CD4-positive, alpha-beta memory T cell (primary cell): ENCODE results near the gene LYRM9. TPM values are rescaled to one million over a fixed set of nuclear protein-coding genes. Genes with fewer than 3 reads are reported as not detected.

Experiments
- CTCF ChIA-PET: fragments of 350-600 bp; sonication (Branson Sonifier 250); formaldehyde crosslinking; loops from one replicate; lab custom pipeline; 2021; ENCODE audit warnings: inconsistent platforms; ENCODE audit not compliant: partially characterized antibody; lab: Charles Lee
- POLR2A ChIA-PET: fragments of 350-600 bp; sonication (Branson Sonifier 250); formaldehyde crosslinking; loops from one replicate; lab custom pipeline; 2021; ENCODE audit not compliant: partially characterized antibody; lab: Charles Lee
- DNase-seq, 5 donors: peaks; one replicate each; pipeline versions ENCODE4 v3.0.0 to v3.0.0-alpha.2; 2020 to 2022; ENCODE audit warnings: mixed read lengths in 1 of 5
- H3K27ac ChIP-seq: one replicate; pipeline ENCODE4 v1.7.0; 2013; ENCODE audit warnings: low read depth, low read length
- H3K27me3 ChIP-seq: 2 replicates; pipeline ENCODE4 v1.7.0; 2013; ENCODE audit warnings: mild to moderate bottlenecking, low read length, moderate library complexity; ENCODE audit not compliant: insufficient read depth
- H3K36me3 ChIP-seq: 2 replicates; pipeline ENCODE4 v1.7.0; 2013; ENCODE audit warnings: mild to moderate bottlenecking, low read length, moderate library complexity; ENCODE audit not compliant: insufficient read depth
- H3K4me1 ChIP-seq: 2 replicates; pipeline ENCODE4 v1.7.0; 2013; ENCODE audit warnings: mild to moderate bottlenecking, low read length, moderate library complexity; ENCODE audit not compliant: insufficient read depth
- H3K4me3 ChIP-seq, 2 donors: one replicate each; pipeline ENCODE4 v1.7.0; 2013; ENCODE audit warnings: low read length in 2 of 2, mild to moderate bottlenecking in 1 of 2
- H3K9me3 ChIP-seq, 2 donors: one replicate each; pipeline ENCODE4 v1.7.0; 2013; ENCODE audit warnings: low read length in 2 of 2, control low read depth in 1 of 2; ENCODE audit not compliant: control insufficient read depth in 1 of 2
- H3K27ac Mint-ChIP-seq, 7 donors: one replicate each; pipeline ENCODE4 v1.8.0; 2020 to 2021; ENCODE audit warnings: mixed read lengths in 7 of 7, mild to moderate bottlenecking in 6 of 7, inconsistent platforms in 3 of 7, moderate library complexity in 3 of 7
- H3K27me3 Mint-ChIP-seq, 2 donors: one replicate each; pipeline ENCODE4 v1.8.0; 2020 to 2021; ENCODE audit warnings: mixed read lengths in 2 of 2
- H3K36me3 Mint-ChIP-seq, 2 donors: one replicate each; pipeline ENCODE4 v1.8.0; 2020 to 2021; ENCODE audit warnings: mixed read lengths in 2 of 2, inconsistent platforms in 1 of 2, mild to moderate bottlenecking in 1 of 2
- H3K4me1 Mint-ChIP-seq, 4 donors: one replicate each; pipeline ENCODE4 v1.8.0; 2020 to 2021; ENCODE audit warnings: mixed read lengths in 4 of 4, mild to moderate bottlenecking in 1 of 4
- H3K4me3 Mint-ChIP-seq, 8 donors: one replicate each; pipeline ENCODE4 v1.8.0; 2020 to 2021; ENCODE audit warnings: mixed read lengths in 8 of 8, mild to moderate bottlenecking in 7 of 8, moderate library complexity in 6 of 8, inconsistent platforms in 3 of 8
- H3K9me3 Mint-ChIP-seq, 8 donors: one replicate each; pipeline ENCODE4 v1.8.0; 2020 to 2021; ENCODE audit warnings: mixed read lengths in 8 of 8, mild to moderate bottlenecking in 5 of 8, inconsistent platforms in 3 of 8, moderate library complexity in 1 of 8
- intact Hi-C: fragments of 100-400 bp; cut with micrococcal nuclease; formaldehyde crosslinking; loops from one replicate; pipeline ENCODE4 v1.15.1; 2023
- polyA plus RNA-seq, 2 donors: library from polyadenylated mRNA; unstranded; fragments of 300-500 nt; fragmentation: Illumina TruSeq; gene quantifications; one replicate each; pipeline ENCODE4 v1.2.3, GENCODE V29; 2021
- total RNA-seq, 2 experiments: library from RNA; stranded (reverse); gene quantifications; one replicate each; pipeline ENCODE4 v1.2.3, GENCODE V29; 2021

The LYRM9 gene
- total and polyA plus RNA-seq, 4 experiments from 2014 or later, result 10.2 to 19.2 (median 17.7) TPM

DNA sequence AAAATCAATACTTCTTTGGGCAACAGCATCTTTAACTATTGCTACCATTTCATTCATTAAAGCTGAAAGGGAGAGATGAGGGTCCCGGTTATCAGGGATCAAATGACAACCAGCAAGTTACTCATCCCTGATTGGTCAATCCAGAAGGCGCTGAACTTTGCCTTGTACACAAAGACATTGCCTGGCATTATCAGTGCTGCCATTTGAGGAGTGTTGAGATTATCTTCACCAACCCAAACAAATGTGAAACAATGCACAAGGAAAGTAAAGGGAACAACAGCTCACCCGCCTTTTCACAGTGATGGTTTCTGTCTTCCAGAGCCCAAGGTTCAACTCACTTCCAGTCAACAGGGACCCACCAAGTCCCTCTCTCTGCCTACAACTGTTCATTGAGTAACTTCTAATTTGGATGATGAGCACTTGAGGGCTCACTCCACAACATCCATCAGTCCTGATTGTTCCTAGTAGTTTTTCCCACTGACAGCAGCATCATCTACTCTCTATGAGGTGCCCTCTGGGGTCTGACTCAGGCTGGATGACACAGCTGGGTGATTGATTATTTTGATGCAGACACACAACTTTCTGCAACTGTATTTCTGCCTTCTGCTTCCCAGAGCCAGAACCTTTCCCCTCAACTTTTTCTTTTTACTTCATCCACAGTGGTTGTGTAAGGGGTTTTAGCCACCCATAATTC is 32.0 kb downstream of the LYRM9 start:
- Mint-ChIP-seq H3K4me3 (no peak overlapping the region), H3K36me3 (no peaks in the 10 kb centered on the region), H3K9me3 (no peaks in the 10 kb centered on the region), H3K27ac (no peak overlapping the region), H3K27me3 (peaks cover 3 to 7% of the 10 kb centered on the region in 2 donors), H3K4me1 (no peaks in the 10 kb centered on the region)
- ChIA-PET CTCF (interaction anchor here (1.1 to 1.5 kb wide), 2 partner anchors 55 to 98 kb away, joined by 3 to 8 read pairs; no protein-coding TSS in a partner anchor), POLR2A (interaction anchor here (1.6 kb wide), 1 partner anchor 32 kb away, joined by 3 read pairs; the partner anchor contains the start of gene LYRM9)
- intact Hi-C loops, result no loop called here
- Histone ChIP-seq H3K4me3 (no peak overlapping the region), H3K4me1 (no peaks in the 10 kb centered on the region), H3K9me3 (no peaks in the 10 kb centered on the region), H3K36me3 (no peaks in the 10 kb centered on the region), H3K27ac (no peak overlapping the region), H3K27me3 (no peaks in the 10 kb centered on the region)
- no peak for DNase-seq

DNA sequence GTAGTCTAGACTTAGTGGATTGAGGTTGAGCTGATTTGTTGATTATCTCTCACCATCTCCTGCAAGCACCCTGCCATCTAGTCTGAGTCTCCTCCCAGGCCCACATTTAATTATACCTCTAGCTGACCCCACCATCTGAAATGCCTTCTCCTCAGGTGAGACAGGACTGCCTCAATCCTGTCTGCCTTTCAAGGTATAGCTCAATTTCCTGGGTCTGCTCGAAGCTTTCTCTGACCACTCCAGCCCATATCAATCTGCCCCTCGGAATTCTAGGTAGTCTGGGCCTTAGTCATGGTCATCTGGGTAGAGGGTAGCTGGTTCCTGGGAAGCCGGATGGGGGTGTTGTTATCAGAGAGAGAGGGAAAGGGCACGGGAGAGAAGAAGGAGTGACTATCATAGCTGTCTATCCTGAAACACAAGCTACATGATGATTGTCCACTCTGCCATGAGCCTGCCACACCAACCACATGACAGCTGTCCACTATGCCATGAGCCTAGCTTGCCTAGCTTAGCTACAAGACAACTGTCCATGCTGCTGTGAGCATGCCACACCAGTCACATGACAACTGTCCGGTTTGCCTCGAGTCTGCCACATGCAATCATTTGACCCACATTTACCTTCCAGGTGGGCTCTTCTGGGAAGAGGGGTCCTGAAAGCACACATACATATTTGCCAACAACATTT is 34.4 kb downstream of the LYRM9 start:
- intact Hi-C loops, result no loop called here
- CTCF ChIA-PET, result interaction anchor here (1.9 kb wide), 1 partner anchor 54 kb away, joined by 5 read pairs; no protein-coding TSS in a partner anchor
- no peak overlapping the region for H3K27ac Mint-ChIP-seq

DNA sequence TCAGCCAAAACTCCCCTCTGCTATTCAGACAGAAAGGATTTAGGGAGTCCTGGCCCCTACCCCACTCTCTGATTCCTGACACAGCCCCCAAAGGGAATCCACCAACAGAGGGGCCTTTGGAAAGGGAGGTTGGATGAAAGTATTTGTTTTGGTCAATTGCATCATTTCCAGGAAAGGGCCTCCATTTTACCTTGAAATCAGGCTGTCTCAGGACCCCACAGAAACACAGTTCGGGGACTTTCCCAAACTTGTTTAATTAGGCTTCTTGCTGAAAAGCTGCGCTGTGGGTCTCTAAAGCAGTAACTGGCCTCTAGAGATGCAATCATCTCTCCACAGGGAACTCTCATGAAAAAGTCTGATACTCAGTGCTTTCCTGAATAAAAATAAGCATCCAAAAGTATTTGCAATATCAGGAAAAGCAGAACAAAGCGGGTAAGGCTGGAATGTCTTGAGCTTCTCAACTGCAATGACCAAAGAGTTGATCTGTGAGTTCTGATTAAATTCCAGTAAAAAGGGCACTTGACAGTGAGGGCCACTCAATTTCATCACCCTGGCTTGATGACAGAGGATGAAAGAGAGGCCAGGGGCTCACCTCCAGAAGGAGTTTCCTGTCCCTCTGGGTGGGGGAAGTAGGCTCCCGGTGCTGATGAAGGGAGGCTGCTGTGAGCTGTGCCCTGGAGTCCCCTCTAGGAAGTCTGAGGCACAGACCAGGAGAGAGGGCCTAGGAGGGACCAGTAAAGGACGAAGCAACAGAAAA is 36.3 kb downstream of the LYRM9 start:
- POLR2A ChIA-PET, result no interaction called here
- no peaks in the 10 kb centered on the region for H3K9me3 Mint-ChIP-seq
- CTCF ChIA-PET, result no interaction called here

More for the DNA sequence above, 34.4 kb downstream of the LYRM9 start:
- Histone ChIP-seq H3K27me3 (no peaks in the 10 kb centered on the region), H3K9me3 (no peaks in the 10 kb centered on the region), H3K4me1 (no peaks in the 10 kb centered on the region), H3K36me3 (no peaks in the 10 kb centered on the region), H3K27ac (no peak overlapping the region), H3K4me3 (no peak overlapping the region)
- no peak for DNase-seq
- Mint-ChIP-seq H3K4me3 (no peak overlapping the region), H3K27me3 (peaks cover 3 to 5% of the 10 kb centered on the region in 2 donors), H3K9me3 (no peaks in the 10 kb centered on the region), H3K4me1 (no peaks in the 10 kb centered on the region), H3K36me3 (peaks cover 0 to 4% of the 10 kb centered on the region in 2 donors)
- POLR2A ChIA-PET, result no interaction called here

DNA sequence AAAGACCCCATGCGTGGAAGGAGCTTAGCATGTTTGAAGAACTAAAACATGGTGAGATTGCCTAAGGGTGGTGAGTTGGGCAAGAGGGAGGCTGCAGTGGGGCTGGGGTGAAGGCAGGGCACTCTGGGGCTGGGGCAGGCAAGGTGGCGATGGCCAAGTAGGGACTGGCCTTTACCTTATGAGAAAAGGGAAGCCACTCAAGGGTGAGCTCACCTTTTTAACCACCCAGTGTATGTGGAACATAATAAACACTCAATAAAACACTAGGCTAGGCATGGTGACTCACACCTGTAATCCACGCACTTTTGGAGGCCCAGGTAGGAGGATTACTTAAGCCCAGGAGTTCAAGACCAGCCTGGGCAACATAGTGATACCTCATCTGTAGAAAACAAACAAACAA is 37.7 kb downstream of the LYRM9 start:
- Histone ChIP-seq H3K36me3 (no peaks in the 10 kb centered on the region), H3K27ac (no peak overlapping the region), H3K27me3 (no peaks in the 10 kb centered on the region), H3K9me3 (no peaks in the 10 kb centered on the region), H3K4me1 (no peaks in the 10 kb centered on the region), H3K4me3 (no peak overlapping the region)
- peaks cover 0 to 4% of the 10 kb centered on the region in 2 donors for H3K27me3 Mint-ChIP-seq
- no peak for DNase-seq
- no peak overlapping the region for H3K27ac Mint-ChIP-seq
- ChIA-PET CTCF (interaction anchor here (1.2 kb wide), 1 partner anchor 50 kb away, joined by 4 read pairs; no protein-coding TSS in a partner anchor), POLR2A (no interaction called here)
- intact Hi-C loops, result no loop called here
- H3K4me3 Mint-ChIP-seq, result no peak overlapping the region
- H3K36me3 Mint-ChIP-seq, result peaks cover 0 to 4% of the 10 kb centered on the region in 2 donors
- no peaks in the 10 kb centered on the region for H3K4me1 Mint-ChIP-seq
- no peaks in the 10 kb centered on the region for H3K9me3 Mint-ChIP-seq

More for the DNA sequence above, 36.3 kb downstream of the LYRM9 start:
- intact Hi-C loops, result no loop called here
- Histone ChIP-seq H3K4me1 (no peaks in the 10 kb centered on the region), H3K4me3 (no peak overlapping the region), H3K27ac (no peak overlapping the region), H3K9me3 (no peaks in the 10 kb centered on the region), H3K36me3 (no peaks in the 10 kb centered on the region), H3K27me3 (no peaks in the 10 kb centered on the region)
- no peak for DNase-seq
- Mint-ChIP-seq H3K4me1 (no peaks in the 10 kb centered on the region), H3K27me3 (peaks cover 3 to 5% of the 10 kb centered on the region in 2 donors), H3K36me3 (peaks cover 0 to 4% of the 10 kb centered on the region in 2 donors), H3K4me3 (no peak overlapping the region), H3K27ac (no peak overlapping the region)

GRCh38 chr17:27854163-27854562 is 39.0 kb downstream of the LYRM9 start:
- H3K9me3 Mint-ChIP-seq, result no peaks in the 10 kb centered on the region

DNA sequence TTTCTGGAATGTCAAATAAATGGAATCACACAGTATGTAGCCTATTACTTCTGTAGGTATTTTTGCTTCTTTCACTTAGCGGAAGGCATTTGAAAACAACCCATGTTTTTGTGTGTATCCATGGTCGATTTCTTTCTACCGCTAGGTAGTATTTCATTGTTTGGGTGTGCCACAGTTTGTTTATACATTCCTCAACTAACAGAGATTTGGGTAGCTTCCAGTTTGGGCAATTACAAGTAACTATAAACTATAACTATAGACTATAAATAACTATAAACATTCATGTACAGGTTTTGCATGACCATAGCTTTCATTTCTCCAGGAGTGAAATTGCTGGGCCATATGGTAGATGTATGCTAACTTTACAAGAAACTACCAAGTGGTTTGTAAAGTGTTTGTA is 40.1 kb downstream of the LYRM9 start:
- no peak for DNase-seq
- H3K9me3 Mint-ChIP-seq, result no peaks in the 10 kb centered on the region
- no peaks in the 10 kb centered on the region for H3K9me3 ChIP-seq
- no peak overlapping the region for H3K4me3 ChIP-seq
- H3K27ac Mint-ChIP-seq, result no peak overlapping the region
- no peaks in the 10 kb centered on the region for H3K4me1 ChIP-seq
- peaks cover 0 to 4% of the 10 kb centered on the region in 2 donors for H3K36me3 Mint-ChIP-seq
- intact Hi-C loops, result no loop called here
- H3K27me3 ChIP-seq, result no peaks in the 10 kb centered on the region
- no peak overlapping the region for H3K27ac ChIP-seq
- no peaks in the 10 kb centered on the region for H3K27me3 Mint-ChIP-seq
- H3K4me1 Mint-ChIP-seq, result peaks cover 0 to under 1% (median 0%) of the 10 kb centered on the region in 4 donors
- POLR2A ChIA-PET, result no interaction called here
- no peak overlapping the region for H3K4me3 Mint-ChIP-seq
- CTCF ChIA-PET, result no interaction called here
- no peaks in the 10 kb centered on the region for H3K36me3 ChIP-seq

More at GRCh38 chr17:27854163-27854562, 39.0 kb downstream of the LYRM9 start:
- Histone ChIP-seq H3K4me1 (no peaks in the 10 kb centered on the region), H3K9me3 (no peaks in the 10 kb centered on the region), H3K4me3 (no peak overlapping the region), H3K27me3 (no peaks in the 10 kb centered on the region), H3K36me3 (no peaks in the 10 kb centered on the region), H3K27ac (no peak overlapping the region)
- intact Hi-C loops, result no loop called here
- Mint-ChIP-seq H3K4me1 (no peaks in the 10 kb centered on the region), H3K27me3 (no peaks in the 10 kb centered on the region), H3K36me3 (peaks cover 0 to 4% of the 10 kb centered on the region in 2 donors), H3K4me3 (no peak overlapping the region), H3K27ac (no peak overlapping the region)
- CTCF ChIA-PET, result no interaction called here
- POLR2A ChIA-PET, result no interaction called here
- DNase-seq, result no peak
